ENCODE data around the gene SMIM24.
"Not testable (repeated sequence)": the region's sequence is repeated elsewhere in the genome, so short reads cannot be mapped to it uniquely, and the experiment has no call there.

The SMIM24 gene

GRCh38 chr19:3443840-3444694 lies 36.3 kb downstream of the SMIM24 start:
- H3K27me3 Mint-ChIP-seq: no peaks in the 10 kb centered on the region
- ATAC-seq (replicated peaks) (no peak), DNase-seq (no peak)
- no peak overlapping the region for H3K27ac Mint-ChIP-seq
- H3K4me1 Mint-ChIP-seq (ENCODE audit: low read depth in 2 of 2): peaks cover 0 to 5% of the 10 kb centered on the region in 2 donors
- H3K36me3 Mint-ChIP-seq (ENCODE audit: insufficient read depth): peaks cover 5% of the 10 kb centered on the region
- no peak overlapping the region for H3K4me3 Mint-ChIP-seq
- no peaks in the 10 kb centered on the region for H3K9me3 Mint-ChIP-seq

GRCh38 chr19:3442487-3443071 lies 37.7 kb downstream of the SMIM24 start:
- Mint-ChIP-seq H3K4me3 (no peak overlapping the region), H3K36me3 (ENCODE audit: insufficient read depth) (peaks cover 5% of the 10 kb centered on the region), H3K4me1 (ENCODE audit: low read depth in 2 of 2) (peaks cover 0 to 5% of the 10 kb centered on the region in 2 donors), H3K9me3 (no peaks in the 10 kb centered on the region), H3K27ac (no peak overlapping the region), H3K27me3 (no peaks in the 10 kb centered on the region)
- ATAC-seq (replicated peaks): no peak
- no peak for DNase-seq

- Mint-ChIP-seq H3K9me3 (no peaks in the 10 kb centered on the region), H3K4me3 (no peak overlapping the region), H3K36me3 (ENCODE audit: insufficient read depth) (peaks cover 5% of the 10 kb centered on the region), H3K27me3 (no peaks in the 10 kb centered on the region), H3K4me1 (ENCODE audit: low read depth in 2 of 2) (peaks cover 0 to 5% of the 10 kb centered on the region in 2 donors), H3K27ac (no peak overlapping the region)
- ATAC-seq (replicated peaks) (no peak), DNase-seq (no peak)
Measured at GRCh38 chr19:3441986-3442329, 38.4 kb downstream of the SMIM24 start.

DNA sequence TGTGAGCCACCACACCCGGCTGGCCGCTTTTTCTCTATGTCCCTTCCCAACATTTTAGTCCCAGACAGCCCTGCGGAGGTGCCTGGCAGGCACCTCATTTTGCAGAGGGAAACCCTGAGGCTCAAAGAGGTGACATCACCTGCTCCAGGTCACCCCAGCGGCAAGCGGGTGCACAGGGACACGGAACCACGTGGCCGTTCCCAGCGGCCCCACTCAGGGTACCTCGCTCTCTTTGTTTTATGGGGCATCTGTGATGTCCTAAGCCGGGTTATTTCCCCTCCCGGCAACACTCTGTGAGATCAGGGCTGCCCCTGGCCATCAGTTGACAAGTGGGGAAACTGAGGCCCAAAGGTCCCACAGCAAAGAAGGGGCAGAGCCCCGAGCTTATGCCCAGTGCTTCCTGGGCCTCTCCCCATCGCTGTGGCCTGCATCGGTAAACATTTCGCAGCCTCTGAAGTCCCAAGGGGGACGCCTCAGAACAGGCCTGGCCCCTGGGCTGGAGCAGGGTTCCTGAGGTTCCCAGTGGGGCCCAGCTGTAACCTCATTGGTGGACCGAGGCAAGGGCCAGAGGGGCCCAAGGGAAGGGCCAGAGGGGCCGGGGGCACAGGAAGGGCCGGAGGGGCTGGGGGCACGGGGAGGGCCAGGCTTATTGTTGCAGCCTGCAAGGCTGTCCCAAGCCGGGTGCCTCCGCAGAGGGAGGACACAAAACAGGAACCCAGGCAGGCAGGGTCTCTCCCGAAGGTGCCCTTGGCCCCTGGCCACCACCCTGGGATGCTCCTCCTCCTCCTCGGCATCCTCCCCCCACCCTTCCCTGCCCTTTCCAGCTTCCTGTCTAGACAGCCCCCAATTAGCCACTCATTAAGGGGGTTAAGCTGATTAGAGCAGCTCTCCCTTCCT lies 39.0 kb downstream of the SMIM24 start:
- H3K4me1 Mint-ChIP-seq (ENCODE audit: low read depth in 2 of 2): peaks cover 0 to 5% of the 10 kb centered on the region in 2 donors
- H3K9me3 Mint-ChIP-seq: no peaks in the 10 kb centered on the region
- ATAC-seq (replicated peaks) (no peak), DNase-seq (no peak)
- H3K27ac Mint-ChIP-seq: no peak overlapping the region
- no peak overlapping the region for H3K4me3 Mint-ChIP-seq
- peaks cover 10% of the 10 kb centered on the region for H3K36me3 Mint-ChIP-seq (ENCODE audit: insufficient read depth)
- H3K27me3 Mint-ChIP-seq: no peaks in the 10 kb centered on the region

- Mint-ChIP-seq H3K9me3 (no peaks in the 10 kb centered on the region), H3K4me1 (ENCODE audit: low read depth in 2 of 2) (peaks cover 6 to 11% of the 10 kb centered on the region in 2 donors), H3K27ac (no peak overlapping the region)
Measured at GRCh38 chr19:3440082-3440481, 40.2 kb downstream of the SMIM24 start.

GRCh38 chr19:3434630-3435553 lies 45.4 kb downstream of the SMIM24 start:
- Mint-ChIP-seq H3K36me3 (ENCODE audit: insufficient read depth) (peaks cover 11% of the 10 kb centered on the region), H3K27ac (peak overlapping the region; percentile 97 to 99), H3K4me3 (peak overlapping the region; percentile 95), H3K27me3 (no peaks in the 10 kb centered on the region), H3K4me1 (ENCODE audit: low read depth in 2 of 2) (peaks cover 15 to 18% of the 10 kb centered on the region in 2 donors), H3K9me3 (no peaks in the 10 kb centered on the region)
- peak; percentile 98 for ATAC-seq (replicated peaks)
- peak; percentile 92 to 95 (median 95) for DNase-seq

More at GRCh38 chr19:3440082-3440481, 40.2 kb downstream of the SMIM24 start:
- Mint-ChIP-seq H3K27me3 (no peaks in the 10 kb centered on the region), H3K36me3 (ENCODE audit: insufficient read depth) (peaks cover 7% of the 10 kb centered on the region), H3K4me3 (no peak overlapping the region)
- peak; percentile 55 to 62 (median 56) for DNase-seq
- ATAC-seq (replicated peaks): peak; percentile 41

DNA sequence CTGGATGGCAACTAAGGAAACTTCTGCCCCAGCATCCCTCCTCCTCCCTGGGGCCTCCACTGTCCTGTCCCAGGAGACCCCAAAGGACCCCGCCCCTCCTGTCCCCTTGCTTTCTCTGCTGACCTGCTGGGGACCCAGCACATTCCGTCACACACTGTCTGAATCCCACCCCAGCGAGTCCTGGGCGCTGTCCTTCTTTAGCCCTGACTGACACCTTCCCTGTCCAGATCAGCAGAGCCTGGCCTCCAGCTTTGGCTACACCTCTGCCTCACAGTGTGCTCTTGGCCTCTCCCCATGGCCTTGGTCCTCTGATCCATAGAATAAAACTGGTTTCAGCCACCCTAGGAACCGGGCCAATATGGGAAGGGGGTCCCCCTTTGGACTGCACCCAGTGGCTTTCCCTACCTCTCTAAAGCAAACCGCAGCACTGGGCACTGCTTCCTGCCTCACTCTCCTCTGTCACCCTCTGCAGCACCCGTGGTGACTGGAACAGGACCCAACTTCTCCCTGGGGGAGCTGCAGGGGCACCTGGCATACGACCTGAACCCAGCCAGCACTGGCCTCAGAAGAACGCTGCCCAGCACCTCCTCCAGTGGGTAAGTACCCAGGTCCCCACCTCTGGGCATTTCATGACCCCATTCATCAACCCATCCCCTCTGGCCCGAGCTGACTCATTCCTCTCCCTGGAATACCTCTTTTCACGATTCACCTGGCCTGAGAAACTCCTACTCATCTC lies 46.4 kb downstream of the SMIM24 start:
- DNase-seq (no peak), ATAC-seq (replicated peaks) (no peak)
- H3K27me3 Mint-ChIP-seq: no peaks in the 10 kb centered on the region
- peaks cover 11% of the 10 kb centered on the region for H3K36me3 Mint-ChIP-seq (ENCODE audit: insufficient read depth)
- H3K9me3 Mint-ChIP-seq: no peaks in the 10 kb centered on the region
- H3K4me3 Mint-ChIP-seq: peak overlapping the region; percentile 95
- peak overlapping the region; percentile 97 to 99 for H3K27ac Mint-ChIP-seq
- H3K4me1 Mint-ChIP-seq (ENCODE audit: low read depth in 2 of 2): peaks cover 15 to 18% of the 10 kb centered on the region in 2 donors

- H3K27me3 Mint-ChIP-seq: no peaks in the 10 kb centered on the region
- DNase-seq: no peak
- H3K4me3 Mint-ChIP-seq: no peak overlapping the region
- peaks cover 16% of the 10 kb centered on the region for H3K36me3 Mint-ChIP-seq (ENCODE audit: insufficient read depth)
- H3K9me3 Mint-ChIP-seq: no peaks in the 10 kb centered on the region
- ATAC-seq (replicated peaks): no peak
- peaks cover 15 to 18% of the 10 kb centered on the region in 2 donors for H3K4me1 Mint-ChIP-seq (ENCODE audit: low read depth in 2 of 2)
- peak overlapping the region in 1 of 2 donors; percentile 99 for H3K27ac Mint-ChIP-seq
Measured at GRCh38 chr19:3433313-3433712, 47.0 kb downstream of the SMIM24 start.

DNA sequence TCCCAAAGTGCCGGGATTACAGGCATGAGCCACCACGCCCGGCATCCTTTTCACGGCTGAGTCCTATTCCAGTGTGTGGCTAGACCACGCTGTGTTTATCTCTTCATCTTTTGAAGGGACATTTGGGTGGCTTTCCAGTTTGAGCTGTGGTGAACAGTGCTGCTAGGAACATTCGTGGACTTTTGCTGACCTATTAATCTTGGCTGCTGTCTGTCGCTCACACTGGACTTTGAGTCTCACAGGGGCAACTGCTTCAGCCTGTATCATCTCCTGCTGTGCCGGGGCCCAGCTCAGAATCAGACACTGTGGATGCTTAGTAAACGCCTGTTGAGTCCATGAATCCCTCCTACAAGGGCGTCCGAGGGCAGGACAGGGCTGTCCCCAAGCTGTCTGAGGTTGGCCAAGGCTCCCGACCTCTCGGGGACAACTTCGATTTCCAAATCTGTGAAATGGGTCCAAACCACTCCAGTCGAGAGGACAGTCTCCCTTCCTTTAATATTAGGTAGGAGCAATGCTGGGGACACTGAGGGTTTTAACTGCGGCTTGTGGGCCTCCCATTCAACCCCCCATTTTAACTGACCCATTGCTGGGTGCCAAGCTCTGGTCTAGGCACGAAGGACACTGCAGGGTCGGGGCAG lies 48.4 kb downstream of the SMIM24 start:
- Mint-ChIP-seq H3K27me3 (no peaks in the 10 kb centered on the region), H3K4me1 (ENCODE audit: low read depth in 2 of 2) (peaks cover 15 to 19% of the 10 kb centered on the region in 2 donors), H3K4me3 (no peak overlapping the region), H3K9me3 (no peaks in the 10 kb centered on the region), H3K36me3 (ENCODE audit: insufficient read depth) (peaks cover 15% of the 10 kb centered on the region), H3K27ac (no peak overlapping the region)
- DNase-seq (no peak), ATAC-seq (replicated peaks) (no peak)

GRCh38 chr19:3430366-3430680 lies 50.0 kb downstream of the SMIM24 start:
- not testable (repeated sequence) for H3K9me3 Mint-ChIP-seq; H3K27me3 Mint-ChIP-seq; H3K27ac Mint-ChIP-seq; ATAC-seq (replicated peaks); DNase-seq; H3K4me3 Mint-ChIP-seq
- Mint-ChIP-seq H3K4me1 (ENCODE audit: low read depth in 2 of 2) (peaks cover 10 to 15% of the 10 kb centered on the region in 2 donors), H3K36me3 (ENCODE audit: insufficient read depth) (peaks cover 15% of the 10 kb centered on the region)

GRCh38 chr19:3426433-3426832 lies 53.9 kb downstream of the SMIM24 start:
- no peak for ATAC-seq (replicated peaks)
- Mint-ChIP-seq H3K4me3 (no peak overlapping the region), H3K9me3 (no peaks in the 10 kb centered on the region), H3K27me3 (no peaks in the 10 kb centered on the region), H3K36me3 (ENCODE audit: insufficient read depth) (peaks cover 10% of the 10 kb centered on the region), H3K27ac (peak overlapping the region; percentile 9 to 28), H3K4me1 (ENCODE audit: low read depth in 2 of 2) (peaks cover 0 to 1% of the 10 kb centered on the region in 2 donors)
- DNase-seq: no peak
